Stimulated activated naive CD4-positive, alpha-beta T cell treated with Interleukin-2 at 50 U/mL for 16 hours (primary cell): ENCODE data around the gene GDPGP1.

Source experiments
- DNase-seq: peaks from one replicate; lab custom pipeline; 2025; lab: John Stamatoyannopoulos, UW

The GDPGP1 gene

GRCh38 chr15:90205050-90205848, 28.8 kb upstream of the GDPGP1 start:
- no peak for DNase-seq

GRCh38 chr15:90205886-90206285, 28.1 kb upstream of the GDPGP1 start:
- no peak for DNase-seq

- DNase-seq, result no peak
Observed at GRCh38 chr15:90207252-90207651, 26.8 kb upstream of the GDPGP1 start.

GRCh38 chr15:90208356-90208755, 25.7 kb upstream of the GDPGP1 start:
- no peak for DNase-seq

GRCh38 chr15:90209591-90209990, 24.4 kb upstream of the GDPGP1 start:
- DNase-seq, result no peak

- DNase-seq, result no peak
Observed at GRCh38 chr15:90210593-90210992, 23.4 kb upstream of the GDPGP1 start.

GRCh38 chr15:90211009-90211408, 23.0 kb upstream of the GDPGP1 start:
- DNase-seq, result no peak

GRCh38 chr15:90211440-90212143, 22.4 kb upstream of the GDPGP1 start:
- DNase-seq, result no peak

- no peak for DNase-seq
Observed at GRCh38 chr15:90212221-90213098, 21.5 kb upstream of the GDPGP1 start.

GRCh38 chr15:90213122-90213817, 20.7 kb upstream of the GDPGP1 start:
- no peak for DNase-seq

GRCh38 chr15:90213818-90214204, 20.2 kb upstream of the GDPGP1 start:
- no peak for DNase-seq

- DNase-seq, result no peak
Observed at GRCh38 chr15:90214553-90215196, 19.3 kb upstream of the GDPGP1 start.

GRCh38 chr15:90217671-90218394, 16.2 kb upstream of the GDPGP1 start:
- no peak for DNase-seq

- DNase-seq, result peak; percentile 13
Observed at GRCh38 chr15:90219421-90220141, 14.4 kb upstream of the GDPGP1 start.

GRCh38 chr15:90221246-90221900, 12.6 kb upstream of the GDPGP1 start:
- DNase-seq, result peak; percentile 3

- DNase-seq, result no peak
Observed at GRCh38 chr15:90222547-90222946, 11.5 kb upstream of the GDPGP1 start.

GRCh38 chr15:90223441-90224165, 10.4 kb upstream of the GDPGP1 start:
- DNase-seq, result no peak

- no peak for DNase-seq
Observed at GRCh38 chr15:90225047-90225446, 9.0 kb upstream of the GDPGP1 start.
